Dedifferentiated amniotic fluid mesenchymal stem cell (primary cell): ENCODE measurements around the gene CBX3.
"Not testable (repeated sequence)": the region's sequence is repeated elsewhere in the genome, so short reads cannot be mapped to it uniquely, and the experiment has no call there.

Experiments
- DNase-seq: peaks from one replicate; pipeline ENCODE4 v3.0.0-alpha.2; 2016; ENCODE audit errors: extremely low spot score

Gene CBX3

GRCh38 chr7:26188206-26188956 is 13.2 kb upstream of the CBX3 start:
- DNase-seq: no peak

- no peak for DNase-seq
Measured at GRCh38 chr7:26188957-26189541, 12.5 kb upstream of the CBX3 start.

- no peak for DNase-seq
Measured at GRCh38 chr7:26189697-26190096, 11.8 kb upstream of the CBX3 start.

- no peak for DNase-seq
Measured at GRCh38 chr7:26190417-26190869, 11.1 kb upstream of the CBX3 start.

- no peak for DNase-seq
Measured at GRCh38 chr7:26191233-26191973, 10.1 kb upstream of the CBX3 start.

- no peak for DNase-seq
Measured at GRCh38 chr7:26191974-26192479, 9.5 kb upstream of the CBX3 start.

- DNase-seq: no peak
Measured at GRCh38 chr7:26192485-26193087, 9.0 kb upstream of the CBX3 start.

- no peak for DNase-seq
Measured at GRCh38 chr7:26193432-26194207, 7.9 kb upstream of the CBX3 start.

- not testable (repeated sequence) for DNase-seq
Measured at GRCh38 chr7:26194764-26195163, 6.8 kb upstream of the CBX3 start.

GRCh38 chr7:26195182-26195581 is 6.4 kb upstream of the CBX3 start:
- DNase-seq: no peak

GRCh38 chr7:26195867-26196657 is 5.5 kb upstream of the CBX3 start:
- no peak for DNase-seq

GRCh38 chr7:26197153-26198115 is 4.1 kb upstream of the CBX3 start:
- DNase-seq: no peak

GRCh38 chr7:26198133-26198780 is 3.3 kb upstream of the CBX3 start:
- peak; percentile 68 for DNase-seq

- DNase-seq: no peak
Measured at GRCh38 chr7:26198781-26199169, 2.8 kb upstream of the CBX3 start.

- DNase-seq: peak; percentile 48
Measured at GRCh38 chr7:26199301-26200037, 2.1 kb upstream of the CBX3 start.

GRCh38 chr7:26200038-26200443 is 1.5 kb upstream of the CBX3 start:
- peak; percentile 34 for DNase-seq

GRCh38 chr7:26200444-26201246 is 900 bp upstream of the CBX3 start, which contains the start of gene HNRNPA2B1:
TSS of gene HNRNPA2B1 (minus strand) at chr7:26200746. CDS start at chr7:26200577, 169 bp downstream.
- DNase-seq: peak; percentile 93
